GM23248 (cell line): Measurements from ENCODE around the gene UIMC1. TPM values are rescaled to one million over a fixed set of nuclear protein-coding genes. Genes with fewer than 3 reads are reported as not detected.

ENCODE experiments used
- DNase-seq: peaks from one replicate; pipeline ENCODE4 v3.0.0-alpha.2; 2015
- H2AFZ ChIP-seq: fragments of 200-600 bp; sonication (generic); 2 replicates; pipeline ENCODE4 v1.6.1; 2016; ENCODE audit warnings: antibody characterized with exemption
- H3F3A ChIP-seq: fragments of 200-600 bp; sonication (generic); 2 replicates; pipeline ENCODE4 v1.6.1; 2016; ENCODE audit warnings: mild to moderate bottlenecking, antibody characterized with exemption, mixed run types; ENCODE audit not compliant: insufficient read depth
- H3K27ac ChIP-seq: fragments of 200-600 bp; sonication (generic); 2 replicates; pipeline ENCODE4 v1.5.1; 2016; ENCODE audit warnings: mild to moderate bottlenecking
- H3K27me3 ChIP-seq: fragments of 200-600 bp; sonication (generic); replicated peaks from 2 replicates; pipeline ENCODE4 v1.6.1; 2016; ENCODE audit warnings: mild to moderate bottlenecking; ENCODE audit not compliant: insufficient read depth
- H3K36me3 ChIP-seq: fragments of 200-600 bp; sonication (generic); 2 replicates; pipeline ENCODE4 v1.6.1; 2016; ENCODE audit warnings: low read depth, mild to moderate bottlenecking
- H3K4me1 ChIP-seq: fragments of 200-600 bp; sonication (generic); 2 replicates; pipeline ENCODE4 v1.6.1; 2016; ENCODE audit warnings: mild to moderate bottlenecking; ENCODE audit not compliant: insufficient read depth
- H3K4me2 ChIP-seq: fragments of 200-600 bp; sonication (generic); one replicate; pipeline ENCODE4 v1.6.1; 2016; ENCODE audit warnings: mild to moderate bottlenecking; ENCODE audit not compliant: unreplicated experiment
- H3K4me3 ChIP-seq: fragments of 200-600 bp; sonication (generic); 2 replicates; pipeline ENCODE4 v1.5.1; 2016; ENCODE audit warnings: mild to moderate bottlenecking
- H3K79me2 ChIP-seq: fragments of 200-600 bp; sonication (generic); 2 replicates; pipeline ENCODE4 v1.6.1; 2016; ENCODE audit warnings: mild to moderate bottlenecking; ENCODE audit not compliant: insufficient read depth
- H3K9ac ChIP-seq: fragments of 200-600 bp; sonication (generic); 2 replicates; pipeline ENCODE4 v1.6.1; 2016; ENCODE audit warnings: mild to moderate bottlenecking
- H3K9me2 ChIP-seq: fragments of 200-600 bp; sonication (generic); 2 replicates; pipeline ENCODE4 v1.6.1; 2016; ENCODE audit warnings: mixed run types, mild to moderate bottlenecking, moderate library complexity; ENCODE audit not compliant: insufficient read depth
- H3K9me3 ChIP-seq: fragments of 200-600 bp; sonication (generic); one replicate; pipeline ENCODE4 v1.6.1; 2017; ENCODE audit warnings: low read depth
- H4K20me1 ChIP-seq: fragments of 200-600 bp; sonication (generic); 2 replicates; pipeline ENCODE4 v1.6.0; 2016; ENCODE audit not compliant: insufficient read depth
- EZH2 ChIP-seq: fragments of 200-600 bp; sonication (generic); IDR thresholded peaks from 2 replicates; pipeline ENCODE4 v1.6.1; 2018; ENCODE audit warnings: antibody characterized with exemption, mild to moderate bottlenecking; ENCODE audit not compliant: insufficient read depth, poor library complexity, severe bottlenecking
- EZH2phosphoT487 ChIP-seq: fragments of 200-600 bp; sonication (generic); IDR thresholded peaks from 2 replicates; pipeline ENCODE4 v1.6.1; 2018; ENCODE audit warnings: antibody characterized with exemption, moderate library complexity, mild to moderate bottlenecking, low read depth; ENCODE audit not compliant: insufficient read depth
- WGBS, 2 experiments: methylation state at CpG; one replicate each; pipeline ENCODE4 v1.1.6; 2015 to 2017; ENCODE audit warnings: low lambda C conversion rate in 2 of 2, low coverage in 1 of 2; ENCODE audit errors: missing lambda C conversion rate in 2 of 2; 5-methylcytosine and 5-hydroxymethylcytosine counted together
- in situ Hi-C: fragments of 300-500 bp; cut with MboI; formaldehyde crosslinking; loops from 2 replicates; pipeline ENCODE4 v1.15.0; 2020
- polyA plus RNA-seq: library from polyadenylated mRNA; unstranded; fragments of >200 nt; fragmentation: Nextera tagmentation; extraction: Ambion mirVana; gene quantifications from 2 replicates; pipeline ENCODE4 v1.2.1, GENCODE V29; 2016
- total RNA-seq: library from RNA; depleted of rRNA; stranded (reverse); fragments of >200 nt; shearing (Covaris generic); gene quantifications from 2 replicates; pipeline ENCODE4 v1.2.3, GENCODE V29; 2014

Gene UIMC1
- total and polyA plus RNA-seq, 2 experiments from 2014 or later: 18.4 to 27.6 TPM

DNA sequence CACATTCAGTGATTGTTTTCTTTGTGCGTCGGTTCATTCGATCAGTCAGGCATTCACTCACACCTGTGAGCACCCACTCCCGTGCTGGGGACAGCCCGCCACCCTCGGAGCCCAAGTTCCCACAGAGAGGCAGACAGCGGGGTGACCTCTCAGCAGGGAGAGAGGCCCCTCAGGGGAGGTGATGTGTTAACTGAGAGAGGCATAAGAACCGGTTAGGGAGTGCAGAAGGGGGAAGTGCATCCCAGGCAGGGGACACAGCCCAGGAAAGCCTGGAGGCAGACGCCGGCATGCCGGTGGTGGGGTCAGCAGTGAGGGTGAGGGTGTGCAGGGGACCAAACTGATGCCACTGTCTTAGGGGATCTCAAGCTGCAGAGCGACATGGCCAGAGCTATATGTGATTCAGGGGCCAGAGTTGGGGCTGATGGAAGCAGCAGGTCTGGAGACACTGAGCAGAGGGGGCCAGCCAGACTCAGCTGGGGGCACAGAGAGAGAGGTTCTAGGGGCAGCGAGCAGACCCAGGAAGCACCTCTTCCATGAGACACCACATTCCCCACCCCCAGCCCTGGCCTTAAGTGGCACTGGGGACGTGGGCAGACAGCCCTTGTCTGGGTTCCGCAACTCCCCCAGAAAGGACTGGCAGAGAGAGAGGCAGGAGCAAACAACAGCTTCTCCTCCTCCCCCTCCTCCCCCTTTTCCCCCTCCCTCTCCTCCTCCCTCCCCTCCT lies 143.4 kb downstream of the UIMC1 start:
- Histone ChIP-seq H3K4me1 (no peaks in the 10 kb centered on the region), H4K20me1 (no peaks in the 10 kb centered on the region), H3K4me3 (no peak overlapping the region), H3K27me3 (peaks cover 33% of the 10 kb centered on the region), H3K9ac (no peak overlapping the region), H3K36me3 (no peaks in the 10 kb centered on the region), H3K9me3 (no peaks in the 10 kb centered on the region), H3K27ac (no peak overlapping the region), H3K4me2 (no peak overlapping the region), H3K9me2 (no peaks in the 10 kb centered on the region), H2AFZ (no peak overlapping the region), H3F3A (no peaks in the 10 kb centered on the region), H3K79me2 (no peaks in the 10 kb centered on the region)
- 11 to 13% methylated on average over 14 to 15 of the region's 15 CpGs for WGBS, 2 experiments
- no peak for DNase-seq
- TF ChIP-seq EZH2phosphoT487 (no peak), EZH2 (no peak)
- in situ Hi-C loops: no loop called here

GRCh38 chr5:176862330-176862995 lies 144.1 kb downstream of the UIMC1 start:
- Histone ChIP-seq H3F3A (no peaks in the 10 kb centered on the region), H3K79me2 (no peaks in the 10 kb centered on the region), H3K36me3 (no peaks in the 10 kb centered on the region), H3K9me2 (no peaks in the 10 kb centered on the region), H3K4me3 (no peak overlapping the region), H3K9ac (no peak overlapping the region), H3K4me1 (no peaks in the 10 kb centered on the region), H3K27me3 (peaks cover 31% of the 10 kb centered on the region), H3K9me3 (no peaks in the 10 kb centered on the region), H2AFZ (no peak overlapping the region), H4K20me1 (no peaks in the 10 kb centered on the region), H3K27ac (no peak overlapping the region), H3K4me2 (no peak overlapping the region)
- WGBS, 2 experiments: 43 to 48% methylated on average over 27 to 28 of the region's 28 CpGs
- in situ Hi-C loops: no loop called here
- no peak for DNase-seq
- TF ChIP-seq EZH2: no peak
- TF ChIP-seq EZH2phosphoT487: no peak

DNA sequence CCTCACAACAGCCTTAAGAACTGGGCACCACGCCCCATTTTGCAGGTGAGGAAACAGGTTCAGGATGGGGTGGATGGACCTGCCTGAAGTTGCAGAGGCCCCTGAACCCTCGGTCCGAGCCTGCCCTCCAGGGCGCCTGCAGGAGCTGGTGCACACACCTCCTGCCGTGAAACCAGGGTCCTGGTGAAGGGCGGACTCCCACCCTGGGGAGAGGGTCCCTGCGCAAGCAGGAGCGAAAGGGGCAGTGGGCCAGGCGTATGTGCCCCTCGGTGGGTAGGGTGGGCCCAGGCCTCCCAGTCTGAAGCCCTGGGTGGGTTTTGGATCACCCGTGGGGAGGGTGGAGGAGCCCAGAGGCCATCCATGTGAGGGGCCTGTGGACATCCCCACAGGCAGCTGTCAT lies 145.3 kb downstream of the UIMC1 start:
- 68 to 75% methylated on average over 10 to 11 of the region's 11 CpGs for WGBS, 2 experiments
- Histone ChIP-seq H3K9me3 (no peaks in the 10 kb centered on the region), H3K36me3 (no peaks in the 10 kb centered on the region), H3F3A (no peaks in the 10 kb centered on the region), H2AFZ (no peak overlapping the region), H3K4me3 (no peak overlapping the region), H3K79me2 (no peaks in the 10 kb centered on the region), H4K20me1 (no peaks in the 10 kb centered on the region), H3K4me2 (no peak overlapping the region), H3K9me2 (no peaks in the 10 kb centered on the region), H3K9ac (no peak overlapping the region), H3K27ac (no peak overlapping the region), H3K27me3 (peaks cover 19% of the 10 kb centered on the region), H3K4me1 (no peaks in the 10 kb centered on the region)
- in situ Hi-C loops: no loop called here
- no peak for DNase-seq
- no peak for TF ChIP-seq EZH2
- TF ChIP-seq EZH2phosphoT487: no peak

DNA sequence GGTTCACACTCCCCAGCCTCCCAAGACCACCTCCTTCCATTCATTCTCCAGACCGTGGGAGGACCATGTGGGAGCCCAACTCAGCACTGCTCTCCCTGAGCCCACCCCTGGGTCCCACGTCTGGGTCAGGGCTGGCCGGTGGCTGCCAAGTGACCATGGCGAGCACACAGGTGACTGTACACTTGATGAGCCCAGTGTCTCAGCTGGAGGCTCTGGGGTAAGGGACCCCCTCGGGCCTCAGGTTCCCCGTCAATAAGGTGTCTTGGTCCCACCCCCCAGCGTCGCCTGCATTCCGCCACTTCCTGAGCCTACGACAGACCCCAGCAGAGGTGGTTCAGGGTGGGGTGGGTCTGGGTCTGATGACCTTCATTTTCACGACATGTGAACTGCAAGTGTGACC lies 146.2 kb downstream of the UIMC1 start:
- H3K9me3 ChIP-seq: no peaks in the 10 kb centered on the region
- H3K27me3 ChIP-seq: peaks cover 10% of the 10 kb centered on the region
- no peak overlapping the region for H3K27ac ChIP-seq
- WGBS, 2 experiments: 43 to 50% methylated on average over 11 of the region's 11 CpGs
- H3K9me2 ChIP-seq: no peaks in the 10 kb centered on the region
- H3K36me3 ChIP-seq: no peaks in the 10 kb centered on the region
- H4K20me1 ChIP-seq: no peaks in the 10 kb centered on the region
- no peak overlapping the region for H3K4me2 ChIP-seq
- in situ Hi-C loops: no loop called here
- TF ChIP-seq EZH2phosphoT487: no peak
- H2AFZ ChIP-seq: no peak overlapping the region
- H3K4me1 ChIP-seq: no peaks in the 10 kb centered on the region
- no peak overlapping the region for H3K9ac ChIP-seq
- H3K4me3 ChIP-seq: no peak overlapping the region
- no peaks in the 10 kb centered on the region for H3K79me2 ChIP-seq
- H3F3A ChIP-seq: no peaks in the 10 kb centered on the region
- no peak for DNase-seq
